Measurements from ENCODE around the gene PTH1R. TPM values are rescaled to one million over a fixed set of nuclear protein-coding genes. Genes with fewer than 3 reads are reported as not detected.

PTH1R gene
- total RNA-seq, 1 donor from 2014 or later, result not detected

DNA sequence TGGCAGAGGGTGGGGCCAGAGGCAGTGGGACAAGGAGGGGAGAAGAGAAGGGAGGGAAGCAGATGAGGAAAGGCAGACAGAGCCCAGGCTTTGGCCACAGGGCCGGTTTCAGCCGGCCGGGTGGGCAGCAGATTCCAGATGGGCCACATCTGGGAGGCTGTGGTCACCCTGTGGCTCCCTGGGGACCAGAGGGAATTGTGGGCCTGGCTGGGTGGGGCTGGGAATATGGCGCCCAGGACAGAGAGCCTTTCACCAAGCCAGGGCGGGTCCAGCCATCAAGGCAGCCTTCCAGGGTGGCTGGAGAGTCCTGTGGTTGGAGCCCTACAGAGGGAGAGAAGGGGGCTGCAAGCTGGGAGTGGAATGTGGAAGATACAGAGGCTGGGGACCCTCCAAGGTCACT, 18.9 kb downstream of the PTH1R start:
- Mint-ChIP-seq H3K4me1 (ENCODE audit: low read depth) (peaks cover 4% of the 10 kb centered on the region), H3K4me3 (no peak overlapping the region), H3K27ac (no peak overlapping the region), H3K27me3 (ENCODE audit: insufficient read depth) (peaks cover 51% of the 10 kb centered on the region), H3K9me3 (no peaks in the 10 kb centered on the region), H3K36me3 (ENCODE audit: low read depth) (no peaks in the 10 kb centered on the region)
- DNase-seq (ENCODE audit: low spot score), result no peak
- intact Hi-C loops (cut with micrococcal nuclease), result no loop called here

DNA sequence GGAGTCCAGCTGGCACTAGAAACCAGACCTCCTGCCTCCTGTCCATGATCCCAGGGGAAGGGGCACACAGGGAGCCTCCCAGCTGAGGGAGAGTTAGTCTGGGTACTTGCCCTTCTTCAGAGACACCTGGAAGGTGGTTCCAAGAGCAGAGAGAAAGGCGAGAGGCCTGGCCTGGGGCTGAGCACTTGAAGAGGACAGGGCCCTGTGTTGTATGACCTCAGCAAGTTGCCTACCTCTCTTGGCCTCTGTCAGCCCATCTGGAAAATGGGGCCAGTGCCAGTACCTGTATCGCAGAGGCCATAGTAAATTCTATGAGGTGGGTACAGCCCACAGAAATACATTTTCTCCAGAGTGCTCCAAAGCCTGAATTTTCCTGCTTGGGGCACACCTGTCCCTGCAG, 19.5 kb downstream of the PTH1R start:
- Mint-ChIP-seq H3K4me1 (ENCODE audit: low read depth) (peaks cover 4% of the 10 kb centered on the region), H3K27me3 (ENCODE audit: insufficient read depth) (peaks cover 46% of the 10 kb centered on the region), H3K36me3 (ENCODE audit: low read depth) (no peaks in the 10 kb centered on the region), H3K27ac (no peak overlapping the region), H3K9me3 (no peaks in the 10 kb centered on the region), H3K4me3 (no peak overlapping the region)
- intact Hi-C loops (cut with micrococcal nuclease), result no loop called here
- DNase-seq (ENCODE audit: low spot score), result no peak

DNA sequence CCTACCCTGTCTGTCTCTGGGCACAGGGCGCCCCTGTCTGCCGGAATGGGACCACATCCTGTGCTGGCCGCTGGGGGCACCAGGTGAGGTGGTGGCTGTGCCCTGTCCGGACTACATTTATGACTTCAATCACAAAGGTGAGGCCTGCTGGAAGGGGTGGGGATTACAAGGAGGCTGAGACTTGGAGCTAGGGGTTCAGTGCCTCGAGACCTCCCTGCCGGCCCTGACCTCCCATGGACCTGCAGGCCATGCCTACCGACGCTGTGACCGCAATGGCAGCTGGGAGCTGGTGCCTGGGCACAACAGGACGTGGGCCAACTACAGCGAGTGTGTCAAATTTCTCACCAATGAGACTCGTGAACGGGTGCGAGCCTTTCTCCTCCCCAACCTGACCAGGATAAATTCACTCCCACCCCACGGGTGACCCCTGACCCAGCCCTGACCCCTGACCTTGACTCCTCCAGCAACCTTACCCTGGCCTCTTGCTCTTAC, 20.4 kb downstream of the PTH1R start:
- intact Hi-C loops (cut with micrococcal nuclease), result no loop called here
- peaks cover 37% of the 10 kb centered on the region for H3K27me3 Mint-ChIP-seq (ENCODE audit: insufficient read depth)

DNA sequence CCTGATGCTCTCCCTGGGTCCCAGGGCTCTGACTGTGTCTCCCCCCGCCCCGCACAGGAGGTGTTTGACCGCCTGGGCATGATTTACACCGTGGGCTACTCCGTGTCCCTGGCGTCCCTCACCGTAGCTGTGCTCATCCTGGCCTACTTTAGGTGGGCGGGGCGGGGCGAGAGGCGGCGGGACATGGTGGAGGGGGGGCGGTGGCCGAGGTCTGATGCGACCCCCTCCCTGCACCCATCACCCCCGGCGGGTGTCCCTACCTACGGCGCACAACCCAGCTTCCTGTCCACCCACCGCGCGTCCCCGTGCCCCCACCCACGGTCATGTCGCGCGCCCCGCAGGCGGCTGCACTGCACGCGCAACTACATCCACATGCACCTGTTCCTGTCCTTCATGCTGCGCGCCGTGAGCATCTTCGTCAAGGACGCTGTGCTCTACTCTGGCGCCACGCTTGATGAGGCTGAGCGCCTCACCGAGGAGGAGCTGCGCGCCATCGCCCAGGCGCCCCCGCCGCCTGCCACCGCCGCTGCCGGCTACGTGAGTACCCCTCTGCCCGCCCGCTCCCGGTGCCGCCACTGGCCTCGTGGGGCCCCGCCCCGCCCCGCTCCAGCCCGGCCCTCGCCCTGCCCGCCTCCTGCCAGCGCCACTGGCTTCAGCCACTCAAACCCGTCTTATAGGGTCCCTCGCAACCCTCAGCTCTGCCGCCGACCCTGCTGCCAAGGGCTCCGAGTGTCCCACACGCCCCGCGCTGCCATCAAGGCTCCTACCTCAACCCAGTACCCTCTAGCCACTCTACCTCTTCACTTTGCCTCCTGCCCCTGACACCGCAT, 21.0 kb downstream of the PTH1R start:
- no peak overlapping the region for H3K27ac Mint-ChIP-seq

More for the DNA sequence above, 20.4 kb downstream of the PTH1R start:
- H3K36me3 Mint-ChIP-seq (ENCODE audit: low read depth), result no peaks in the 10 kb centered on the region
- H3K4me1 Mint-ChIP-seq (ENCODE audit: low read depth), result peaks cover 4% of the 10 kb centered on the region
- DNase-seq (ENCODE audit: low spot score), result no peak
- H3K4me3 Mint-ChIP-seq, result no peak overlapping the region
- H3K9me3 Mint-ChIP-seq, result no peaks in the 10 kb centered on the region
- no peak overlapping the region for H3K27ac Mint-ChIP-seq

DNA sequence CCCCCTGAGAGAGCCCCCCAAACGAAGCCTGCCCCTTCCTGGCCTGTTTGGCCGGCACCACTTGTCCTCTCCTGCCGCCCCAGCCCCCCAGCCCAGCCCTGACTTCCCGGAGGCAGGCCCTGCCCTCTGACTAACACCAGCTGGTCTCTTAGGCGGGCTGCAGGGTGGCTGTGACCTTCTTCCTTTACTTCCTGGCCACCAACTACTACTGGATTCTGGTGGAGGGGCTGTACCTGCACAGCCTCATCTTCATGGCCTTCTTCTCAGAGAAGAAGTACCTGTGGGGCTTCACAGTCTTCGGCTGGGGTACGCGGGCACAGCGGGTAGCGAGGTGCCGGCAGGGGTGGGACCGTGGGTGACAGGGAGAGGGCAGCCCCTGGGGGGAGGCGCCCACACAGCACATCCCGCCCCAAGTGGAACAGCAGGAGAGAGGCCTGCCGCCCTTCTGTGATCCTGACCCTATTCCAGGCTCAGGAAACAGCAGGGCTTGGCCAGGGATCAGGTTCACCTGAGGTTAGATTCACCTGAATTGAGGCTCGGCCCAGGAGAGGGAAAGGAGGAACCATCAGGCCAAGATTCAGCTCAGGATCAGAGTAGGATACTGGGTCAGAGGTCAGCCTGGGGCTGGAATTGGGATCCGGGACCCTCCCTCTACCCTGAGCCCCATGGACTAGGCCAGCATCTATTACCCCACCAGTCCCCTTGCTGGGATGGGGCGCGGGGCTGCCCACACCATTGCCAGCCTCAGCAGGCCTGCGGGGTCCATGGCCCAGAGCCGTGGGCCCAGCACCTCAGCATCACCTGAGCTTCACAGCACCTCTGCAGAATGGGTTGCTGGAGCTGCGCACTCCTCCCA, 21.9 kb downstream of the PTH1R start:
- no peak overlapping the region for H3K27ac Mint-ChIP-seq
- H3K4me3 Mint-ChIP-seq, result no peak overlapping the region
- peaks cover 27% of the 10 kb centered on the region for H3K27me3 Mint-ChIP-seq (ENCODE audit: insufficient read depth)
- intact Hi-C loops (cut with micrococcal nuclease), result no loop called here
- H3K36me3 Mint-ChIP-seq (ENCODE audit: low read depth), result no peaks in the 10 kb centered on the region
- peaks cover 4% of the 10 kb centered on the region for H3K4me1 Mint-ChIP-seq (ENCODE audit: low read depth)
- no peaks in the 10 kb centered on the region for H3K9me3 Mint-ChIP-seq
- DNase-seq (ENCODE audit: low spot score), result no peak

More for the DNA sequence above, 21.0 kb downstream of the PTH1R start:
- no peak for DNase-seq (ENCODE audit: low spot score)
- Mint-ChIP-seq H3K27me3 (ENCODE audit: insufficient read depth) (peaks cover 34% of the 10 kb centered on the region), H3K9me3 (no peaks in the 10 kb centered on the region), H3K4me1 (ENCODE audit: low read depth) (peaks cover 4% of the 10 kb centered on the region), H3K36me3 (ENCODE audit: low read depth) (no peaks in the 10 kb centered on the region), H3K4me3 (no peak overlapping the region)
- intact Hi-C loops (cut with micrococcal nuclease), result no loop called here

DNA sequence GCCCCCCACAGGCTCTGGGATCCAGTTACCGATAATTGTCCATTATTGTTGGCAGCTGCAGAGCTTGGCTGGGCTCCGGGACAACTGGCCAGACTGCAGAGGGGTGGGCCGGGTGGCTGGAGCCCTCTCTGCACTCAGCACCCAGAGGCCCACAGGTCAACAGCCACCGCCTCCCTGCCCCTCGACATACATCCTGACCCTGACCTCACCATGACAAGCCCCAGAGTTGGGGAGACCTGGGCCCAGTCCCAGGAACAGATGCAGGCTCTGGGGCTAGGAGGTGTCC, 22.4 kb downstream of the PTH1R start:
- intact Hi-C loops (cut with micrococcal nuclease), result no loop called here
- H3K9me3 Mint-ChIP-seq, result no peaks in the 10 kb centered on the region
- peaks cover 4% of the 10 kb centered on the region for H3K4me1 Mint-ChIP-seq (ENCODE audit: low read depth)
- H3K4me3 Mint-ChIP-seq, result no peak overlapping the region
- peaks cover 26% of the 10 kb centered on the region for H3K27me3 Mint-ChIP-seq (ENCODE audit: insufficient read depth)
- DNase-seq (ENCODE audit: low spot score), result no peak
- no peak overlapping the region for H3K27ac Mint-ChIP-seq
- no peaks in the 10 kb centered on the region for H3K36me3 Mint-ChIP-seq (ENCODE audit: low read depth)

DNA sequence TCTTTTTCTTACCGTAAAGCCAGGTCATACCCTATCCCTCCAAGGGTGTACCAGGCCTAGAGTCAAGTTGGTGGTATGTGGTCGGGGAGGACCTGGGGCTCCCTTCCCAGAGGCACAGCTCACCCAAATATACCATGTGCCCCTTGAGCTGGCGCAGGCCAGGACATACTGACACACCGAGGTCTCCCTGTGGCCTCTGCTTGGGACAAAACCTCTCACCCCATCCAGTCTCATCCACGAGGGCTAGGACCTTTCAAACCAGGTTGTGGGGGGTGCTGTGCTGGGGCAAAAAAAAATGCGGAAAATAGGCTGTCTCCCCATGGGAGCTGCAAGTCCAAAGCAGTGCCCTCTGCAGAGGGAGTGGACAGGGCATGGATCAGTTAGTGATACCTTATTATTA, 22.8 kb downstream of the PTH1R start:
- Mint-ChIP-seq H3K4me3 (no peak overlapping the region), H3K4me1 (ENCODE audit: low read depth) (peaks cover under 1% of the 10 kb centered on the region), H3K9me3 (no peaks in the 10 kb centered on the region), H3K27me3 (ENCODE audit: insufficient read depth) (peaks cover 22% of the 10 kb centered on the region), H3K27ac (no peak overlapping the region), H3K36me3 (ENCODE audit: low read depth) (no peaks in the 10 kb centered on the region)
- intact Hi-C loops (cut with micrococcal nuclease), result no loop called here
- DNase-seq (ENCODE audit: low spot score), result no peak

DNA sequence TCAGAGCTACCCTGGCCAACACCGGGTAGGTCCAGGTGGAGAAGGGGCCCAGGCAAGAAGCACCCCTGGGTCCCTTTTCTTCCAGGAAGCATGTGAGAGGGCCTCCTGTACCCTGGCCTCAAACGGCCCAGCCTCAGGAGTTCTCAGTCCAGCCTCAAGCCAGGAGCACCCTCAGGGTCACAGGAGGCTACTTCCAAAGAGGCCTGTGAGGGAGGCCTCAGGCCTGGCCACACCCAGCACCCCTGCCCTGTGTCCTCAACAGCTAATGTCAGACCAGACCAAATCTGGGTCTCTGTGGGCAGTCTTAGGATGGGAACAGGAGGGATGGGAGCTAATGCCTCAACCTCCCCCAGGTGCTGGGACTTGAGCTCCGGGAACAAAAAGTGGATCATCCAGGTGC, 23.5 kb downstream of the PTH1R start:
- no peak for DNase-seq (ENCODE audit: low spot score)
- intact Hi-C loops (cut with micrococcal nuclease), result no loop called here
- Mint-ChIP-seq H3K4me1 (ENCODE audit: low read depth) (no peaks in the 10 kb centered on the region), H3K9me3 (no peaks in the 10 kb centered on the region), H3K36me3 (ENCODE audit: low read depth) (no peaks in the 10 kb centered on the region), H3K27ac (no peak overlapping the region), H3K4me3 (no peak overlapping the region), H3K27me3 (ENCODE audit: insufficient read depth) (peaks cover 17% of the 10 kb centered on the region)

DNA sequence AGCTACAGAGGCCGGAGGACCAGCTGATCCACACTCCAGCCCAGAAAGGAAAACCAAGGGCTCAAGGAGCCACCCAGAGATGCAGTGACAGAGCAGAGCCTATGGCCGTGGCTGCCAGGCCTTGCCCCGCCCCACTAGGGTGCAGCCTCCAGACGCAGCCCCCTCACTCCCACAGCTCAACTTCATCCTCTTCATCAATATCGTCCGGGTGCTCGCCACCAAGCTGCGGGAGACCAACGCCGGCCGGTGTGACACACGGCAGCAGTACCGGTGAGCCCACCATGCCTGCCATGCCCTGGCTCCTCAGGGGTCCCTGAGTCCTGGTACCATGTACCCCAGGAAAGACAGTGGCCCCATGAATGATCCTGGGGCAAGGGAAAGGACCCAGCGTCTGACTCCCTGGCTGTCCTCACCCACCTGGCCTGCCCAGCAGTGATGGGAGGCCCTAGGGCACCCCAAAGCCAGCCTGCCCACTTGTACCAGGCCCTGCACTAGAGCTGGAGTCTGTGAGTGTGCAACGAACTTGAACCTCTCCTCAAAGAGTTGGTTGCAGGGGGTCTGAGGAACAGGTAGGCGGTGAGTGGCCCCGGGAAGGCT, 24.2 kb downstream of the PTH1R start:
- H3K36me3 Mint-ChIP-seq (ENCODE audit: low read depth), result no peaks in the 10 kb centered on the region
- DNase-seq (ENCODE audit: low spot score), result no peak
- no peaks in the 10 kb centered on the region for H3K9me3 Mint-ChIP-seq
- intact Hi-C loops (cut with micrococcal nuclease), result no loop called here
- H3K4me1 Mint-ChIP-seq (ENCODE audit: low read depth), result no peaks in the 10 kb centered on the region
- no peak overlapping the region for H3K27ac Mint-ChIP-seq
- no peak overlapping the region for H3K4me3 Mint-ChIP-seq
- H3K27me3 Mint-ChIP-seq (ENCODE audit: insufficient read depth), result peaks cover 15% of the 10 kb centered on the region

DNA sequence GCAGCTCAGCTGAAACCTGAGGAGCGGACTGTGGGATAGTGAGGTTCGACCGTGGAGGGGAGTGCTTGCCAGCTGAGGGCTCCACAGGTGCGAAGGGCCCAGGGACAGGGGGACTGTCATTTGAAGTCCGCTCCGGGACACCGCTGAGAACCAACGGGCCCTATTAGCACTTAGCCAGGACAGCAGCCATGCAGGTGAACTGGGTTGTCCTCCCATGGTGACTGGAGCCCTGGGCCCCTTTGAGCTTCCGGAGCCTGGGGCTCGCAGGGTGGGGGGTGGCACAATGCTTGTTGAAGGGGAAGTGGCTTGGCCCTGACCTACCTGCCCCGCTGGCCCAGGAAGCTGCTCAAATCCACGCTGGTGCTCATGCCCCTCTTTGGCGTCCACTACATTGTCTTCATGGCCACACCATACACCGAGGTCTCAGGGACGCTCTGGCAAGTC, 24.7 kb downstream of the PTH1R start:
- DNase-seq (ENCODE audit: low spot score), result no peak
- Mint-ChIP-seq H3K27me3 (ENCODE audit: insufficient read depth) (peaks cover 15% of the 10 kb centered on the region), H3K4me3 (no peak overlapping the region), H3K27ac (no peak overlapping the region), H3K9me3 (no peaks in the 10 kb centered on the region), H3K36me3 (ENCODE audit: low read depth) (no peaks in the 10 kb centered on the region), H3K4me1 (ENCODE audit: low read depth) (no peaks in the 10 kb centered on the region)
- intact Hi-C loops (cut with micrococcal nuclease), result no loop called here

DNA sequence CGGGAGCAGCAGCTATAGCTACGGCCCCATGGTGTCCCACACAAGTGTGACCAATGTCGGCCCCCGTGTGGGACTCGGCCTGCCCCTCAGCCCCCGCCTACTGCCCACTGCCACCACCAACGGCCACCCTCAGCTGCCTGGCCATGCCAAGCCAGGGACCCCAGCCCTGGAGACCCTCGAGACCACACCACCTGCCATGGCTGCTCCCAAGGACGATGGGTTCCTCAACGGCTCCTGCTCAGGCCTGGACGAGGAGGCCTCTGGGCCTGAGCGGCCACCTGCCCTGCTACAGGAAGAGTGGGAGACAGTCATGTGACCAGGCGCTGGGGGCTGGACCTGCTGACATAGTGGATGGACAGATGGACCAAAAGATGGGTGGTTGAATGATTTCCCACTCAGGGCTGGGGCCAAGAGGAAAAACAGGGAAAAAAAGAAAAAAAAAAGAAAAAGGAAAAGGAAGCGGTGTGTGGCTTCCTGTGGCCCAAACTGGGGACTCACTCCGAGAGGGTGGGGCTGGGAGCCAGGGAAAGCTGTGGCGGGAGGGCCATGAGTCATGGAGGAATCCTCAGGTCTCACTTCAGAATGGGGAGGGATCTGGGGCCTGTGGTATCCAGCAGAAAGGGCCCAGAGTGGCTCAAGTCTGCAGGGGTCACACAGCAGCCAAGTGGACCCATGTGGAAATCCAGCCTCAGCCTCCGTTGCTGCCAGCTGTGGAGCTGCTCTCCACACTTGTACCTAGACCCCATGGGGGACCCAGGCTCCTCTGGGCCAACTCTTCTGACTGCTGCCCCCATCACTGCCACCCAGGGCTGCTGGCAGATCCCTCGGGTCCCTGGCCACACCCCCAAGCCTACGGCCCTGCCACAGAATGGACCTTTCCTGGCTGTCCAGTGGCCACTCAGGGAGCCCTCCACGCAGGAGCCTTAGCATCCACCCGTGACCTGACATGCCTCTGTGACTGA, 26.1 kb downstream of the PTH1R start:
- no peaks in the 10 kb centered on the region for H3K36me3 Mint-ChIP-seq (ENCODE audit: low read depth)
- no peaks in the 10 kb centered on the region for H3K4me1 Mint-ChIP-seq (ENCODE audit: low read depth)
- intact Hi-C loops (cut with micrococcal nuclease), result no loop called here
- no peak overlapping the region for H3K4me3 Mint-ChIP-seq
- H3K27me3 Mint-ChIP-seq (ENCODE audit: insufficient read depth), result peaks cover 8% of the 10 kb centered on the region
- no peaks in the 10 kb centered on the region for H3K9me3 Mint-ChIP-seq
- DNase-seq (ENCODE audit: low spot score), result no peak
- H3K27ac Mint-ChIP-seq, result no peak overlapping the region

Data from activated T-helper 1 cell treated with anti-CD3 and anti-CD28 coated beads, Interleukin-12 subunit alpha, Interleukin-12 subunit beta, Interleukin-2, Interleukin-4 antibody, amounts not matched to agents 30 ng/mL and 10 ng/mL and 1 ng/mL, durations not matched to agents 14 hours and 24 hours and 36 hours (primary cell).